ENCODE measurements around the gene ATP11C.
"Not testable (repeated sequence)": the region's sequence is repeated elsewhere in the genome, so short reads cannot be mapped to it uniquely, and the experiment has no call there.

The ATP11C gene

GRCh38 chrX:139932901-139933796 is at the start of gene ATP11C:
TSS of gene ATP11C (minus strand) at chrX:139933053. CDS start at chrX:139932042, 1,011 bp downstream.
- peak; percentile 75 for DNase-seq

GRCh38 chrX:139974471-139974870 is 41.6 kb upstream of the ATP11C start:
- DNase-seq, result no peak

- no peak for DNase-seq
Measured at GRCh38 chrX:139972629-139973624, 40.1 kb upstream of the ATP11C start.

- no peak for DNase-seq
Measured at GRCh38 chrX:139972113-139972512, 39.3 kb upstream of the ATP11C start.

- no peak for DNase-seq
Measured at GRCh38 chrX:139971394-139971749, 38.5 kb upstream of the ATP11C start.

- DNase-seq, result no peak
Measured at GRCh38 chrX:139969286-139969685, 36.4 kb upstream of the ATP11C start.

- no peak for DNase-seq
Measured at GRCh38 chrX:139967750-139968149, 34.9 kb upstream of the ATP11C start.

- DNase-seq, result no peak
Measured at GRCh38 chrX:139967300-139967699, 34.4 kb upstream of the ATP11C start.

GRCh38 chrX:139966159-139966558 is 33.3 kb upstream of the ATP11C start:
- DNase-seq, result not testable (repeated sequence)

- no peak for DNase-seq
Measured at GRCh38 chrX:139965421-139965820, 32.6 kb upstream of the ATP11C start, which contains the start of gene CXorf66. TSS of gene CXorf66 (minus strand) at chrX:139965521. CDS start at chrX:139965496, 25 bp downstream.

- DNase-seq, result not testable (repeated sequence)
Measured at GRCh38 chrX:139961091-139961490, 28.2 kb upstream of the ATP11C start.

GRCh38 chrX:139949703-139950102 is 16.9 kb upstream of the ATP11C start:
- DNase-seq, result no peak

- DNase-seq, result no peak
Measured at GRCh38 chrX:139945075-139945474, 12.2 kb upstream of the ATP11C start.

- DNase-seq, result no peak
Measured at GRCh38 chrX:139936259-139936658, 3.4 kb upstream of the ATP11C start.

- DNase-seq, result no peak
Measured at GRCh38 chrX:139933904-139934303, 1.1 kb upstream of the ATP11C start.

GRCh38 chrX:139932073-139932900 is 566 bp downstream of the ATP11C start:
- no peak for DNase-seq

- DNase-seq, result no peak
Measured at GRCh38 chrX:139931646-139932072, 1.2 kb downstream of the ATP11C start.

GRCh38 chrX:139930916-139931645 is 1.8 kb downstream of the ATP11C start:
- no peak for DNase-seq

GRCh38 chrX:139930401-139930800 is 2.5 kb downstream of the ATP11C start:
- DNase-seq, result no peak

- no peak for DNase-seq
Measured at GRCh38 chrX:139929876-139930275, 3.0 kb downstream of the ATP11C start.

GRCh38 chrX:139924696-139925095 is 8.2 kb downstream of the ATP11C start:
- DNase-seq, result no peak
